Lower leg skin (tissue), 4 donors: ENCODE measurements around the gene NAA11. TPM values are rescaled to one million over a fixed set of nuclear protein-coding genes. Genes with fewer than 3 reads are reported as not detected.
"Not testable (repeated sequence)": the region's sequence is repeated elsewhere in the genome, so short reads cannot be mapped to it uniquely, and the experiment has no call there.

ENCODE experiments used
- DNase-seq, 2 donors: peaks; one replicate each; pipeline ENCODE4 v3.0.0-alpha.2; 2019; ENCODE audit warnings: low spot score in 2 of 2
- H3K4me3 ChIP-seq: fragments of 200-600 bp; sonication (generic); 2 replicates; pipeline ENCODE4 v1.5.1; 2017; ENCODE audit warnings: mild to moderate bottlenecking, low read depth; ENCODE audit not compliant: poor library complexity, severe bottlenecking
- CTCF ChIP-seq, 3 donors: fragments of 450-650 bp; IDR thresholded peaks; one replicate each; pipeline ENCODE4 v1.5.1; 2016; ENCODE audit warnings: antibody characterized with exemption in 3 of 3, mild to moderate bottlenecking in 3 of 3, moderate library complexity in 2 of 3
- POLR2A ChIP-seq, 2 donors: fragments of 450-650 bp; IDR thresholded peaks; one replicate each; pipeline ENCODE4 v1.6.1; 2016 to 2017; ENCODE audit warnings: antibody characterized with exemption in 2 of 2, mild to moderate bottlenecking in 1 of 2, moderate library complexity in 1 of 2
- WGBS, 2 donors: methylation state at CpG; one replicate each; pipeline ENCODE4 v1.1.5; 2018; 5-methylcytosine and 5-hydroxymethylcytosine counted together
- intact Hi-C: fragments of 100-400 bp; cut with DNase I; formaldehyde crosslinking; loops from one replicate; pipeline ENCODE4 v1.15.0; 2023; ENCODE audit warnings: low total_unique reads
- total RNA-seq, 4 donors: library from RNA; depleted of rRNA; stranded (reverse); fragments of >200 nt; gene quantifications; one replicate each; pipeline ENCODE4 v1.1.0, GENCODE V29; 2016

Gene NAA11
- total RNA-seq, 4 donors from 2014 or later: not detected

- H3K4me3 ChIP-seq: no peak overlapping the region
- intact Hi-C loops: no loop called here
- 94 to 98% methylated on average over 1 of the region's 1 CpG for WGBS, 2 donors
These were observed 37.7 kb downstream of the NAA11 start for GRCh38 chr4:79288185-79288584.

GRCh38 chr4:79287718-79288117, 38.1 kb downstream of the NAA11 start:
- TF ChIP-seq POLR2A (IDR thresholded peaks at IDR 0.05): no peak
- no peak for TF ChIP-seq CTCF (IDR thresholded peaks at IDR 0.05)
- DNase-seq: no peak
- H3K4me3 ChIP-seq: no peak overlapping the region
- intact Hi-C loops: no loop called here

More at GRCh38 chr4:79288185-79288584, 37.7 kb downstream of the NAA11 start:
- TF ChIP-seq CTCF (IDR thresholded peaks at IDR 0.05) (no peak), POLR2A (IDR thresholded peaks at IDR 0.05) (no peak)
- DNase-seq: no peak

GRCh38 chr4:79287076-79287475, 38.8 kb downstream of the NAA11 start:
- 88% methylated on average over 2 of the region's 2 CpGs for WGBS, 2 donors
- TF ChIP-seq CTCF (IDR thresholded peaks at IDR 0.05) (no peak), POLR2A (IDR thresholded peaks at IDR 0.05) (no peak)
- H3K4me3 ChIP-seq: no peak overlapping the region
- intact Hi-C loops: no loop called here
- DNase-seq: no peak

GRCh38 chr4:79281566-79282359, 44.1 kb downstream of the NAA11 start:
- TF ChIP-seq POLR2A (IDR thresholded peaks at IDR 0.05): no peak
- TF ChIP-seq CTCF (IDR thresholded peaks at IDR 0.05): no peak
- WGBS, 2 donors: 29 to 31% methylated on average over 1 of the region's 1 CpG
- no peak overlapping the region for H3K4me3 ChIP-seq
- DNase-seq: no peak
- intact Hi-C loops: no loop called here

GRCh38 chr4:79277467-79277866, 48.4 kb downstream of the NAA11 start:
- intact Hi-C loops, DNase-seq, H3K4me3 ChIP-seq: not testable (repeated sequence)
- 84 to 85% methylated on average over 7 of the region's 7 CpGs for WGBS, 2 donors

GRCh38 chr4:79273915-79274314, 51.9 kb downstream of the NAA11 start:
- TF ChIP-seq CTCF (IDR thresholded peaks at IDR 0.05): no peak
- TF ChIP-seq POLR2A (IDR thresholded peaks at IDR 0.05): no peak
- DNase-seq: no peak
- 37 to 64% methylated on average over 1 of the region's 1 CpG for WGBS, 2 donors
- intact Hi-C loops: no loop called here
- no peak overlapping the region for H3K4me3 ChIP-seq
